Measurements from ENCODE around the gene IL10. TPM values are rescaled to one million over a fixed set of nuclear protein-coding genes. Genes with fewer than 3 reads are reported as not detected.
A peak's percentile ranks its signal among the peaks of the same experiment; 100 is the strongest.

IL10 gene
- total RNA-seq, 2 experiments from 2014 or later, result not detected

GRCh38 chr1:206719169-206719839 is 53.0 kb downstream of the IL10 start:
- Histone ChIP-seq H3K9me3 (ENCODE audit: low read length) (no peaks in the 10 kb centered on the region), H3K4me1 (ENCODE audit: insufficient read depth, low read length, poor library complexity, severe bottlenecking) (peaks cover 43% of the 10 kb centered on the region), H2AFZ (ENCODE audit: low read length) (peak overlapping the region; percentile 3; the same call in 1 of the 2 replicates), H3K36me3 (ENCODE audit: insufficient read depth, low read length) (no peaks in the 10 kb centered on the region), H3K9me2 (ENCODE audit: insufficient read depth, low read length) (no peaks in the 10 kb centered on the region), H3K27ac (ENCODE audit: low read depth, low read length, poor library complexity, severe bottlenecking) (no peak overlapping the region), H3K79me2 (ENCODE audit: insufficient read depth, low read depth, low read length) (no peaks in the 10 kb centered on the region), H4K20me1 (ENCODE audit: insufficient read depth, low read length) (no peaks in the 10 kb centered on the region), H3K4me2 (ENCODE audit: low read length) (0 out of 2 replicates have a peak overlapping the region, but pooled peaks have one; percentile 16), H3K4me3 (ENCODE audit: low read depth, low read length, poor library complexity, severe bottlenecking) (no peak overlapping the region)
- ChIA-PET POLR2A (interaction anchor here (0.7 to 1.7 kb wide), 5 partner anchors 10 to 249 kb away, joined by 3 to 6 read pairs (median 3); partner anchors contain the start of gene IKBKE), CTCF (ENCODE audit: unreplicated experiment) (interaction anchor here (0.8 kb wide), 1 partner anchor 21 kb away, joined by 3 read pairs; no protein-coding TSS in a partner anchor)
- TF ChIP-seq EZH2phosphoT487 (IDR thresholded peaks at IDR 0.05; ENCODE audit: borderline replicate concordance, low read depth, low read length) (no peak), CTCF (conservative IDR thresholded peaks at IDR 0.05; ENCODE audit: low read length) (no peak)
- BruUV-seq (replicated peaks), result no TSS peak
- intact Hi-C loops (cut with micrococcal nuclease; ENCODE audit: unreplicated experiment), result no loop called here
- no peak for DNase-seq (ENCODE audit: low spot score)

DNA sequence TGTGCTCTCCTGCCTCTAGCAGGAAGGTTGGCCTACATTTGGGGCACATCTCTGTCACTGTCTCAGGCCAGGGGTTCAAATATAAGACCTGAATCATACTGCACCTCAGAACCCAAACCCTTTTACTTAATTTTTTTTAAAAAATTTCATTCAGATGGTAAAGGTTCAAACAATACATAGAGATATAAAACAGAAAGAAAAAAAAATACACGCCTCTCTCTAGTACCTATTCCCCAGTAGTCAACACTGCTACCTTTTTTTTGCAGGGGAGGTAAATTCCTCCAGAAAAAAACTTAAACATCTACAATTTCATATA is 54.7 kb downstream of the IL10 start:
- POLR2A ChIA-PET, result interaction anchor here (1.0 kb wide), 1 partner anchor 29 kb away, joined by 3 read pairs; no protein-coding TSS in a partner anchor
- BruUV-seq (replicated peaks), result no TSS peak
- H3K4me1 ChIP-seq (ENCODE audit: insufficient read depth, low read length, poor library complexity, severe bottlenecking), result peaks cover 52% of the 10 kb centered on the region

More for the DNA sequence above, 54.7 kb downstream of the IL10 start:
- no peak for DNase-seq (ENCODE audit: low spot score)
- Histone ChIP-seq H3K4me3 (ENCODE audit: low read depth, low read length, poor library complexity, severe bottlenecking) (peak overlapping the region; percentile 28), H3K4me2 (ENCODE audit: low read length) (peak overlapping the region; percentile 57), H3K27ac (ENCODE audit: low read depth, low read length, poor library complexity, severe bottlenecking) (no peak overlapping the region), H2AFZ (ENCODE audit: low read length) (no peak overlapping the region), H3K9me3 (ENCODE audit: low read length) (no peaks in the 10 kb centered on the region), H4K20me1 (ENCODE audit: insufficient read depth, low read length) (no peaks in the 10 kb centered on the region), H3K36me3 (ENCODE audit: insufficient read depth, low read length) (no peaks in the 10 kb centered on the region), H3K9me2 (ENCODE audit: insufficient read depth, low read length) (no peaks in the 10 kb centered on the region), H3K79me2 (ENCODE audit: insufficient read depth, low read depth, low read length) (no peaks in the 10 kb centered on the region)
- intact Hi-C loops (cut with micrococcal nuclease; ENCODE audit: unreplicated experiment), result no loop called here
- CTCF ChIA-PET (ENCODE audit: unreplicated experiment), result no interaction called here
- TF ChIP-seq EZH2phosphoT487 (IDR thresholded peaks at IDR 0.05; ENCODE audit: borderline replicate concordance, low read depth, low read length) (no peak), CTCF (conservative IDR thresholded peaks at IDR 0.05; ENCODE audit: low read length) (no peak)

Small RNAs within 50 kb of the gene (small RNA-seq; reads per million reads assigned to genes)
- not detected for gene RF00019

Other genes starting within 250 kb of the IL10 start
- 85.4 and 89.3 TPM in 2 replicates for gene EIF2D, start 160.0 kb downstream of the IL10 start, total RNA-seq (2014; rRNA removed; shearing (Covaris generic))
- 68.6 and 72.3 TPM in 2 replicates for gene EIF2D, start 160.0 kb downstream of the IL10 start, total RNA-seq (2022)
- 9.7 and 9.8 TPM in 2 replicates for gene DYRK3, start 137.0 kb downstream of the IL10 start, total RNA-seq (2014; rRNA removed; shearing (Covaris generic))
- 9.4 and 10.9 TPM in 2 replicates for gene DYRK3, start 137.0 kb downstream of the IL10 start, total RNA-seq (2022)
- gene MAPKAPK2, start 87.6 kb downstream of the IL10 start, total RNA-seq (2014; rRNA removed; shearing (Covaris generic)), result 14.5 and 16.3 TPM in 2 replicates
- 39.9 and 46.5 TPM in 2 replicates for gene MAPKAPK2, start 87.6 kb downstream of the IL10 start, total RNA-seq (2022)
- not detected in 2 replicates for gene IL19, start 1.7 kb downstream of the IL10 start, total RNA-seq (2014; rRNA removed; shearing (Covaris generic))
- gene IL19, start 1.7 kb downstream of the IL10 start, total RNA-seq (2022), result not detected in 2 replicates
- gene IL20, start 93.1 kb upstream of the IL10 start, total RNA-seq (2014; rRNA removed; shearing (Covaris generic)), result not detected in 2 replicates
- gene IL20, start 93.1 kb upstream of the IL10 start, total RNA-seq (2022), result not detected in 2 replicates
- not detected in 2 replicates for gene IL24, start 124.9 kb upstream of the IL10 start, total RNA-seq (2014; rRNA removed; shearing (Covaris generic))
- gene IL24, start 124.9 kb upstream of the IL10 start, total RNA-seq (2022), result not detected in 2 replicates
- 3.2 and 5.2 TPM in 2 replicates for gene FCMR, start 149.4 kb upstream of the IL10 start, total RNA-seq (2014; rRNA removed; shearing (Covaris generic))
- gene FCMR, start 149.4 kb upstream of the IL10 start, total RNA-seq (2022), result 9.2 and 10.6 TPM in 2 replicates
- 0.03 TPM in 1 of 2 replicates, not detected in the other for gene PIGR, start 174.0 kb upstream of the IL10 start, total RNA-seq (2014; rRNA removed; shearing (Covaris generic))
- gene PIGR, start 174.0 kb upstream of the IL10 start, total RNA-seq (2022), result 0.17 TPM in 1 of 2 replicates, not detected in the other
- not detected in 2 replicates for gene FCAMR, start 198.0 kb upstream of the IL10 start, total RNA-seq (2014; rRNA removed; shearing (Covaris generic))
- not detected in 2 replicates for gene FCAMR, start 198.0 kb upstream of the IL10 start, total RNA-seq (2022)